Smooth muscle cell (in vitro differentiated cells): Measurements from ENCODE around the gene PNMA8C. TPM values are rescaled to one million over a fixed set of nuclear protein-coding genes. Genes with fewer than 3 reads are reported as not detected.
"Not testable (repeated sequence)": the region's sequence is repeated elsewhere in the genome, so short reads cannot be mapped to it uniquely, and the experiment has no call there.

Experiments
- DNase-seq: peaks from one replicate; lab custom pipeline; 2025; ENCODE audit not compliant: unreplicated experiment; lab: John Stamatoyannopoulos, UW
- H2AFZ ChIP-seq: fragments of 200-600 bp; sonication (generic); 2 replicates; pipeline ENCODE4 v1.6.0; 2016; ENCODE audit warnings: antibody characterized with exemption, low read depth, mild to moderate bottlenecking
- H3F3A ChIP-seq: fragments of 200-600 bp; sonication (generic); 2 replicates; pipeline ENCODE4 v1.6.0; 2017; ENCODE audit warnings: antibody characterized with exemption, low read depth
- H3K27ac ChIP-seq: fragments of 200-600 bp; sonication (generic); 2 replicates; pipeline ENCODE4 v1.5.1; 2016; ENCODE audit warnings: low read depth, mild to moderate bottlenecking
- H3K27me3 ChIP-seq: fragments of 200-600 bp; sonication (generic); 2 replicates; pipeline ENCODE4 v1.6.1; 2016; ENCODE audit warnings: low read depth, mild to moderate bottlenecking
- H3K36me3 ChIP-seq: fragments of 200-600 bp; sonication (generic); 2 replicates; pipeline ENCODE4 v1.5.1; 2016; ENCODE audit warnings: low read depth
- H3K4me1 ChIP-seq: fragments of 200-600 bp; sonication (generic); 2 replicates; pipeline ENCODE4 v1.5.1; 2016; ENCODE audit warnings: low read depth
- H3K4me2 ChIP-seq: fragments of 200-600 bp; sonication (generic); 2 replicates; pipeline ENCODE4 v1.6.0; 2016; ENCODE audit warnings: mild to moderate bottlenecking
- H3K4me3 ChIP-seq: fragments of 200-600 bp; sonication (generic); 2 replicates; pipeline ENCODE4 v1.5.1; 2016; ENCODE audit warnings: mild to moderate bottlenecking
- H3K79me2 ChIP-seq: fragments of 200-600 bp; sonication (generic); 2 replicates; pipeline ENCODE4 v1.6.0; 2016; ENCODE audit warnings: low read depth, mild to moderate bottlenecking
- H3K9ac ChIP-seq: fragments of 200-600 bp; sonication (generic); 2 replicates; pipeline ENCODE4 v1.6.0; 2016; ENCODE audit warnings: low read depth
- H3K9me3 ChIP-seq: fragments of 200-600 bp; sonication (generic); replicated peaks from 2 replicates; pipeline ENCODE4 v1.5.1; 2016; ENCODE audit warnings: low read depth
- H4K20me1 ChIP-seq: fragments of 200-600 bp; sonication (generic); 2 replicates; pipeline ENCODE4 v1.6.0; 2016; ENCODE audit warnings: low read depth
- WGBS: methylation state at CpG from one replicate; pipeline ENCODE4 v1.1.7; 2016; ENCODE audit warnings: low lambda C conversion rate; 5-methylcytosine and 5-hydroxymethylcytosine counted together
- polyA plus RNA-seq: library from polyadenylated mRNA; unstranded; fragments of >200 nt; fragmentation: Nextera tagmentation; extraction: Ambion mirVana; gene quantifications from 2 replicates; pipeline ENCODE4 v1.2.1, GENCODE V29; 2016
- total RNA-seq: library from RNA; depleted of rRNA; stranded (reverse); fragments of >200 nt; gene quantifications from 2 replicates; pipeline ENCODE4 v1.2.3, GENCODE V29; 2014
- TF ChIP-seq, protein P1 (sequence below): fragments of 200-600 bp; sonication (generic); IDR thresholded peaks from 2 replicates; pipeline ENCODE4 v1.5.1; 2017; ENCODE audit warnings: borderline replicate concordance, mild to moderate bottlenecking, antibody characterized with exemption; ENCODE audit not compliant: insufficient read depth, poor library complexity, severe bottlenecking

The PNMA8C gene
- total and polyA plus RNA-seq, 2 experiments from 2014 or later: not detected

DNA sequence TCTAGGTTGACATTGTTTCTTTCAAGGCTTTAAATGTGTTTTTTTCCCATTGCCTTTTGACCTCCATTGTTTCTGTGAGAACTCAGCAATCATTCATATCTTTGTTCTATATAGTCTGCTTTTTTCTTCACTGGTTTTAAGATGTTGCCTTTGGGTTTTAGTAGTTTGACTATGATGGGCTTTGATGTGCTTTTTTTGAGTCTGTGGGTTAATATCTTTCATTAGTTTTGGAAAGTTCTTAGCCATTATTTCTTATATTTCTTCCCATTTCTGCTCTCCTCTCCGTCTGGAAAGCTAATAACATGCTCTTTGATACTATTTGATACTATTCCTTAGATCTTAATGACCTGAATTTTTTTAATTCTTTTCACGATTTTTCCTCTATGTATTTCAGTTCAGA is 48.0 kb downstream of the PNMA8C start:
- no peak for DNase-seq
- 94% methylated on average over 2 of the region's 2 CpGs for WGBS
- no peaks in the 10 kb centered on the region for H3K27me3 ChIP-seq
- H3K9ac ChIP-seq: no peak overlapping the region
- no peak overlapping the region for H2AFZ ChIP-seq
- H3K4me2 ChIP-seq: no peak overlapping the region
- H3K79me2 ChIP-seq: no peaks in the 10 kb centered on the region
- no peak overlapping the region for H3K27ac ChIP-seq
- H4K20me1 ChIP-seq: peaks cover 23% of the 10 kb centered on the region
- H3K9me3 ChIP-seq: no peaks in the 10 kb centered on the region
- H3K4me3 ChIP-seq: no peak overlapping the region
- peaks cover 7% of the 10 kb centered on the region for H3F3A ChIP-seq
- H3K36me3 ChIP-seq: peaks cover 6% of the 10 kb centered on the region
- peaks cover 2% of the 10 kb centered on the region for H3K4me1 ChIP-seq
- TF ChIP-seq, protein P1, sequence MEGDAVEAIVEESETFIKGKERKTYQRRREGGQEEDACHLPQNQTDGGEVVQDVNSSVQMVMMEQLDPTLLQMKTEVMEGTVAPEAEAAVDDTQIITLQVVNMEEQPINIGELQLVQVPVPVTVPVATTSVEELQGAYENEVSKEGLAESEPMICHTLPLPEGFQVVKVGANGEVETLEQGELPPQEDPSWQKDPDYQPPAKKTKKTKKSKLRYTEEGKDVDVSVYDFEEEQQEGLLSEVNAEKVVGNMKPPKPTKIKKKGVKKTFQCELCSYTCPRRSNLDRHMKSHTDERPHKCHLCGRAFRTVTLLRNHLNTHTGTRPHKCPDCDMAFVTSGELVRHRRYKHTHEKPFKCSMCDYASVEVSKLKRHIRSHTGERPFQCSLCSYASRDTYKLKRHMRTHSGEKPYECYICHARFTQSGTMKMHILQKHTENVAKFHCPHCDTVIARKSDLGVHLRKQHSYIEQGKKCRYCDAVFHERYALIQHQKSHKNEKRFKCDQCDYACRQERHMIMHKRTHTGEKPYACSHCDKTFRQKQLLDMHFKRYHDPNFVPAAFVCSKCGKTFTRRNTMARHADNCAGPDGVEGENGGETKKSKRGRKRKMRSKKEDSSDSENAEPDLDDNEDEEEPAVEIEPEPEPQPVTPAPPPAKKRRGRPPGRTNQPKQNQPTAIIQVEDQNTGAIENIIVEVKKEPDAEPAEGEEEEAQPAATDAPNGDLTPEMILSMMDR: no peak

DNA sequence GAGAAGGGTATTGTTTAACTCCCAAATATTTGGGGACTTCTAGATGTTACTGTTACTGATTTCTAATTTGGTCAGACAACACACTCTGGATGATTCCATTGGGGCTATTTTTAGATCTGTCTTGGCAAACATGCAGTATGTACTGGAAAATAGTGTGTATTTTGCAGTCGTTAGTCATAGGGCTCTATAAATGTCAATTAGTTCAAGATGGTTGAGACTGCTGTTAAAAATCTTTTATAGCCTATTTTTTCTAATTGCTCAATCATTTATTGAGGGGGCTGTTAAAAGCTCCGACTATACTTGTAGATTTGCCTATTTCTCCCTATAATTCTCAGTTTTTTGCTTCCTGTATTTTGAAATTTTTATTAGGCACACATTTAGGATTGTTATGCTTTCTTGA is 50.5 kb downstream of the PNMA8C start:
- Histone ChIP-seq H3K79me2 (peaks cover 11% of the 10 kb centered on the region), H3F3A (peaks cover 7% of the 10 kb centered on the region), H2AFZ (no peak overlapping the region), H4K20me1 (peaks cover 31% of the 10 kb centered on the region), H3K4me1 (peaks cover 13% of the 10 kb centered on the region), H3K4me2 (peak overlapping the region; percentile 68), H3K36me3 (peaks cover 6% of the 10 kb centered on the region), H3K9ac (no peak overlapping the region), H3K9me3 (no peaks in the 10 kb centered on the region), H3K27me3 (no peaks in the 10 kb centered on the region), H3K4me3 (no peak overlapping the region), H3K27ac (peak overlapping the region; percentile 86)
- TF ChIP-seq, protein P1: no peak
- no peak for DNase-seq
- WGBS: 34% methylated on average over 2 of the region's 2 CpGs

DNA sequence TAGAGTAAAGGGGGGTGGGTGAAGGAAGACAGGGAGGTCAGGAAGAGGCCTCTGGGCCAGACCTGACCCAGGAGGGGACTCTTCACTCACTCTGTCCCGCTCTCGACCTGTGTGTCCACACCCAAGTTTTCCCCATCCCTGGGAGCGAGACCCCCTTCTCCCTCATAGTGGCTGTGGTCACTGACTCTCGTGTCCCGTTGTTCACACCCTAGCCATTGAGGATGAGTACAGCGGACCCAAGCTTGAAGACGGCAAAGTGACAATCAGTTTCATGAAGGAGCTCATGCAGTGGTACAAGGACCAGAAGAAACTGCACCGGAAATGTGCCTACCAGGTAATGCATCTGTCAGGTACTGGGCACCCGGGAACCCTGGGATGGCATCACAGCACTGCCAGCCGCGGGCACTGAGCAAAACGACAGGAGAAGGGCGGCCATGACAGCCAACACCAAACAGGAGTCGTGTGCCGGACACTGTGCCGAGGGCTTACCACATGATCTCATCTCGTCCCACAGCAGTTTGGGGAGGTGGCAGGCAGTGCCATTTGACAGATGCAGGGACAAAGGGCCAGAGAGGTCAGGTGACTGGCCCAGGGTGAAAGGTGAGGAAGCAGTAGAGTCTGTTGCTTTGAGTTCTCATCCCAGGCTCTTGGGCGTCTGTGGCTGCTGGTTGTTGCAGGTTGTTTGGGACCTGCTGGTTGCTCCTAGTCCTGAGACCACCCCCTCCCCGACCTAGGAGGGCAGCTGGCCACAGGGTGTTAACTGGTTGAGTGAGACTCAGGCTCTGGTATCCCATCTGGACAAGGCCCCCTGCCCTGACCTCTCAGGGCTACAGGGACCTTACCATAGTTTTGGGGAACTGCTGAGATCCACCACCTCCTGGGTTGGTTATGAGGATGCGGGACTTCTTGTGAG is 52.2 kb downstream of the PNMA8C start:
- Histone ChIP-seq H3K9me3 (no peaks in the 10 kb centered on the region), H3K27me3 (no peaks in the 10 kb centered on the region), H3K4me3 (no peak overlapping the region), H3K9ac (no peak overlapping the region), H3K27ac (no peak overlapping the region), H3F3A (peaks cover 7% of the 10 kb centered on the region), H3K36me3 (peaks cover 4% of the 10 kb centered on the region), H3K79me2 (peaks cover 16% of the 10 kb centered on the region), H3K4me2 (no peak overlapping the region), H2AFZ (no peak overlapping the region), H4K20me1 (peaks cover 37% of the 10 kb centered on the region), H3K4me1 (peaks cover 27% of the 10 kb centered on the region)
- DNase-seq: no peak
- 96% methylated on average over 20 of the region's 20 CpGs for WGBS
- TF ChIP-seq, protein P1: no peak

- Histone ChIP-seq H4K20me1 (peaks cover 38% of the 10 kb centered on the region), H3K4me1 (peaks cover 28% of the 10 kb centered on the region), H3K79me2 (peaks cover 21% of the 10 kb centered on the region)
- WGBS: 93% methylated on average over 22 of the region's 22 CpGs
- not testable (repeated sequence) for H3K36me3 ChIP-seq, DNase-seq, H3K4me3 ChIP-seq, H3F3A ChIP-seq, H3K27me3 ChIP-seq, H3K27ac ChIP-seq, H2AFZ ChIP-seq, H3K9me3 ChIP-seq, H3K9ac ChIP-seq, H3K4me2 ChIP-seq
These were observed 53.2 kb downstream of the PNMA8C start for GRCh38 chr19:46375476-46376067.

Other genes with a start within 250 kb of the PNMA8C start
- gene IGFL1, start 199.2 kb downstream of the PNMA8C start, total RNA-seq: not detected in 2 replicates
- 0.64 TPM in 1 of 2 replicates, not detected in the other for gene IGFL1, start 199.2 kb downstream of the PNMA8C start, polyA plus RNA-seq
- 4.9 and 15.2 TPM in 2 replicates for gene HIF3A, start 131.9 kb downstream of the PNMA8C start, total RNA-seq
- gene HIF3A, start 131.9 kb downstream of the PNMA8C start, polyA plus RNA-seq: 16.2 and 20.8 TPM in 2 replicates
- 34.5 and 44.9 TPM in 2 replicates for gene PPP5C, start 81.8 kb downstream of the PNMA8C start, total RNA-seq
- 57.7 and 60.0 TPM in 2 replicates for gene PPP5C, start 81.8 kb downstream of the PNMA8C start, polyA plus RNA-seq
- gene CCDC8, start 15.4 kb downstream of the PNMA8C start, total RNA-seq: 17.9 and 19.4 TPM in 2 replicates
- 44.5 and 53.9 TPM in 2 replicates for gene CCDC8, start 15.4 kb downstream of the PNMA8C start, polyA plus RNA-seq
- 6.5 and 16.4 TPM in 2 replicates for gene PNMA8A, start 42.6 kb upstream of the PNMA8C start, total RNA-seq
- 3.6 and 5.9 TPM in 2 replicates for gene PNMA8A, start 42.6 kb upstream of the PNMA8C start, polyA plus RNA-seq
- gene PNMA8B, start 66.9 kb upstream of the PNMA8C start, total RNA-seq: 0.49 and 1.0 TPM in 2 replicates
- 1.2 TPM in 2 replicates for gene PNMA8B, start 66.9 kb upstream of the PNMA8C start, polyA plus RNA-seq
- gene CALM3, start 172.4 kb upstream of the PNMA8C start, total RNA-seq: 152 and 172 TPM in 2 replicates
- gene CALM3, start 172.4 kb upstream of the PNMA8C start, polyA plus RNA-seq: 165 and 183 TPM in 2 replicates
- gene PTGIR, start 196.2 kb upstream of the PNMA8C start, total RNA-seq: 0.09 and 2.3 TPM in 2 replicates
- gene PTGIR, start 196.2 kb upstream of the PNMA8C start, polyA plus RNA-seq: 0.81 and 1.3 TPM in 2 replicates
- gene GNG8, start 207.3 kb upstream of the PNMA8C start, total RNA-seq: not detected in 2 replicates
- gene GNG8, start 207.3 kb upstream of the PNMA8C start, polyA plus RNA-seq: 3.3 TPM in 1 of 2 replicates, not detected in the other
- 6.2 and 12.3 TPM in 2 replicates for gene DACT3, start 232.2 kb upstream of the PNMA8C start, total RNA-seq
- gene DACT3, start 232.2 kb upstream of the PNMA8C start, polyA plus RNA-seq: 19.1 and 22.7 TPM in 2 replicates